Neural cell (in vitro differentiated cells): Measurements from ENCODE around the gene PWP2. TPM values are rescaled to one million over a fixed set of nuclear protein-coding genes. Genes with fewer than 3 reads are reported as not detected.

Experiments
- H2AFZ ChIP-seq: fragments of 200-600, 300-800 bp; sonication (generic), shearing (Covaris generic); 2 replicates; pipeline ENCODE4 v1.6.0; 2014; ENCODE audit warnings: low read depth, mild to moderate bottlenecking, antibody characterized with exemption, low read length, moderate library complexity
- H3F3A ChIP-seq: fragments of 200-600 bp; shearing (Covaris generic); 2 replicates; pipeline ENCODE4 v1.6.1; 2016; ENCODE audit warnings: mild to moderate bottlenecking, moderate library complexity, mixed read lengths, antibody characterized with exemption, low read length; ENCODE audit not compliant: insufficient read depth, poor library complexity, severe bottlenecking
- H3K27ac ChIP-seq: fragments of 200-600, 300-800 bp; sonication (generic), shearing (Covaris generic); 2 replicates; pipeline ENCODE4 v1.5.1; 2014; ENCODE audit warnings: mild to moderate bottlenecking, low read length, moderate library complexity
- H3K27me3 ChIP-seq: fragments of 300-800, 200-600 bp; sonication (generic), shearing (Covaris generic); 2 replicates; pipeline ENCODE4 v1.6.0; 2014; ENCODE audit warnings: mild to moderate bottlenecking, low read depth, low read length, moderate library complexity; ENCODE audit not compliant: insufficient read depth
- H3K36me3 ChIP-seq: fragments of 300-800, 200-600 bp; sonication (generic), shearing (Covaris generic); 2 replicates; pipeline ENCODE4 v1.5.1; 2014; ENCODE audit warnings: mild to moderate bottlenecking, antibody characterized with exemption, low read length, moderate library complexity; ENCODE audit not compliant: insufficient read depth
- H3K4me2 ChIP-seq: fragments of 300-800, 200-600 bp; sonication (generic), shearing (Covaris generic); 2 replicates; pipeline ENCODE4 v1.6.0; 2014; ENCODE audit warnings: mild to moderate bottlenecking, low read length
- H3K4me3 ChIP-seq: fragments of 300-800, 200-600 bp; sonication (generic), shearing (Covaris generic); 2 replicates; pipeline ENCODE4 v1.5.1; 2014; ENCODE audit warnings: mild to moderate bottlenecking, low read length, moderate library complexity
- H3K79me2 ChIP-seq: fragments of 200-600 bp; shearing (Covaris generic); replicated peaks from 2 replicates; pipeline ENCODE4 v1.6.0; 2014; ENCODE audit warnings: mild to moderate bottlenecking, low read length, moderate library complexity; ENCODE audit not compliant: insufficient read depth
- H3K9ac ChIP-seq: fragments of 300-800, 200-600 bp; sonication (generic), shearing (Covaris generic); 2 replicates; pipeline ENCODE4 v1.6.1; 2016; ENCODE audit warnings: mild to moderate bottlenecking, low read length, mixed read lengths
- H3K9me2 ChIP-seq: fragments of 200-600 bp; shearing (Covaris generic); 2 replicates; pipeline ENCODE4 v1.6.1; 2016; ENCODE audit warnings: mild to moderate bottlenecking, low read length, mixed read lengths; ENCODE audit not compliant: insufficient read depth
- H3K9me3 ChIP-seq: fragments of 200-600, 300-800 bp; sonication (generic), shearing (Covaris generic); 2 replicates; pipeline ENCODE4 v1.6.1; 2016; ENCODE audit warnings: mild to moderate bottlenecking, mixed run types, low read length, moderate library complexity, mixed read lengths
- H4K20me1 ChIP-seq: fragments of 200-600 bp; shearing (Covaris generic); 2 replicates; pipeline ENCODE4 v1.6.1; 2016; ENCODE audit warnings: mild to moderate bottlenecking, mixed run types; ENCODE audit not compliant: insufficient read depth
- EP300 ChIP-seq: fragments of 450-650 bp; conservative IDR thresholded peaks from 2 replicates; pipeline ENCODE4 v1.6.1; 2014; ENCODE audit warnings: antibody characterized with exemption, mild to moderate bottlenecking, moderate library complexity; ENCODE audit not compliant: poor library complexity, severe bottlenecking
- EZH2 ChIP-seq: fragments of 200-600, 300-800 bp; shearing (Covaris generic), sonication (generic); IDR thresholded peaks from 2 replicates; pipeline ENCODE4 v1.6.1; 2014; ENCODE audit warnings: antibody characterized with exemption, low read length, borderline replicate concordance, mild to moderate bottlenecking; ENCODE audit not compliant: insufficient read depth, poor library complexity, severe bottlenecking
- MXI1 ChIP-seq: fragments of 450-650 bp; conservative IDR thresholded peaks from 2 replicates; pipeline ENCODE4 v1.6.1; 2014; ENCODE audit warnings: antibody characterized with exemption, mild to moderate bottlenecking; ENCODE audit not compliant: poor library complexity, severe bottlenecking
- POLR2AphosphoS5 ChIP-seq: IDR thresholded peaks from 2 replicates; pipeline ENCODE4 v1.6.1; 2012
- RAD21 ChIP-seq: fragments of 450-650 bp; conservative IDR thresholded peaks from 2 replicates; pipeline ENCODE4 v1.6.1; 2014; ENCODE audit warnings: antibody characterized with exemption, mild to moderate bottlenecking, moderate library complexity
- SMC3 ChIP-seq: fragments of 450-650 bp; conservative IDR thresholded peaks from 2 replicates; pipeline ENCODE4 v1.6.1; 2014; ENCODE audit warnings: antibody characterized with exemption, mild to moderate bottlenecking, moderate library complexity; ENCODE audit not compliant: poor library complexity
- TAF1 ChIP-seq: IDR thresholded peaks from 2 replicates; pipeline ENCODE4 v1.6.1; 2012; ENCODE audit warnings: low read depth
- polyA plus RNA-seq: library from polyadenylated mRNA; depleted of rRNA; stranded (reverse); fragments of >200 nt; gene quantifications from 2 replicates; pipeline ENCODE4 v1.2.3, GENCODE V29; 2014
- TF ChIP-seq, protein P1 (sequence below): fragments of 450-650 bp; IDR thresholded peaks from 2 replicates; pipeline ENCODE4 v1.5.1; 2014; ENCODE audit warnings: antibody characterized with exemption, mild to moderate bottlenecking, moderate library complexity; ENCODE audit not compliant: poor library complexity, severe bottlenecking
- TF ChIP-seq, protein P2 (sequence below): IDR thresholded peaks from 2 replicates; pipeline ENCODE4 v1.6.1; 2012; ENCODE audit warnings: borderline replicate concordance

The PWP2 gene
- polyA plus RNA-seq, 1 donor from 2014 or later, result 1.7 TPM

DNA sequence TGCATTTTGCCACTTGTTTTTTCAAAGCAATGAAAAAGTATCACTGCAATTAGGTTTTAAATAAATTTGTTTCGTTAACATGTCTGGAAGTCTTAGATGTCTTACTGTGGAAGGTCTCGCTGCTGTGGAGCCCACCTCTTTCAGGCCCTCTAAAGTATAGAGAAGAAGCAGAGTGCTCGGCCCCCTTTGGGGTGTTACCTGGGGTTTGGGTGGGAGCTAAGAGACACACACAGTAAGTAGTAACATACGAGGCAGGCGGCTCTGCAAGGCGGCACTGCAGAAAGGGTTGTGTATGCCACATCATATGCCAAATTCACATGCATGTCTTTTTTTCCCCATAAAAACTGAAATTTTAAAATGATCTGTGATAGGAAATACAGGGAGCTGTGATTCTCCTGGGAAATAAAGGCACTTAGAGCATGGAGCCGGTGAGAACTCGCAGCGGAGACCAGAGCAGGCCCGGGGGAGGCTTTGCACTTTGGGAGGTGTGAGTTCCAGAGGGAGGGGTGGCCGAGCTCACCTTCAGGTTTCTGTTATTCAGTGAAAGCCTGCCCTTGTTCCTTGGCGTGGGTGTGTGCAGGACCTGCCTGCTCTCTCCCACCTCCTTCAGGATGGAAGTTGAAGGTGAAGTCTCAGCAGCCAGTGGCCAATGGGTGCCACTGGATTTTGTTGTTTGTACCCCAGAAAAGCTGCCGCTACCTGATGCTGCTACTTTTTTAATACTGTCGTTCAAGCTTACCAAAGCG lies 35.7 kb upstream of the PWP2 start:
- H3K27me3 ChIP-seq, result no peaks in the 10 kb centered on the region
- no peak overlapping the region for H2AFZ ChIP-seq
- H3K79me2 ChIP-seq, result no peaks in the 10 kb centered on the region
- H3K36me3 ChIP-seq, result no peaks in the 10 kb centered on the region
- H3K9me3 ChIP-seq, result no peaks in the 10 kb centered on the region
- H3K4me2 ChIP-seq, result no peak overlapping the region
- TF ChIP-seq TAF1, result no peak
- TF ChIP-seq, protein P1, sequence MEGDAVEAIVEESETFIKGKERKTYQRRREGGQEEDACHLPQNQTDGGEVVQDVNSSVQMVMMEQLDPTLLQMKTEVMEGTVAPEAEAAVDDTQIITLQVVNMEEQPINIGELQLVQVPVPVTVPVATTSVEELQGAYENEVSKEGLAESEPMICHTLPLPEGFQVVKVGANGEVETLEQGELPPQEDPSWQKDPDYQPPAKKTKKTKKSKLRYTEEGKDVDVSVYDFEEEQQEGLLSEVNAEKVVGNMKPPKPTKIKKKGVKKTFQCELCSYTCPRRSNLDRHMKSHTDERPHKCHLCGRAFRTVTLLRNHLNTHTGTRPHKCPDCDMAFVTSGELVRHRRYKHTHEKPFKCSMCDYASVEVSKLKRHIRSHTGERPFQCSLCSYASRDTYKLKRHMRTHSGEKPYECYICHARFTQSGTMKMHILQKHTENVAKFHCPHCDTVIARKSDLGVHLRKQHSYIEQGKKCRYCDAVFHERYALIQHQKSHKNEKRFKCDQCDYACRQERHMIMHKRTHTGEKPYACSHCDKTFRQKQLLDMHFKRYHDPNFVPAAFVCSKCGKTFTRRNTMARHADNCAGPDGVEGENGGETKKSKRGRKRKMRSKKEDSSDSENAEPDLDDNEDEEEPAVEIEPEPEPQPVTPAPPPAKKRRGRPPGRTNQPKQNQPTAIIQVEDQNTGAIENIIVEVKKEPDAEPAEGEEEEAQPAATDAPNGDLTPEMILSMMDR, result no peak
- TF ChIP-seq SMC3, result no peak
- TF ChIP-seq, protein P2, sequence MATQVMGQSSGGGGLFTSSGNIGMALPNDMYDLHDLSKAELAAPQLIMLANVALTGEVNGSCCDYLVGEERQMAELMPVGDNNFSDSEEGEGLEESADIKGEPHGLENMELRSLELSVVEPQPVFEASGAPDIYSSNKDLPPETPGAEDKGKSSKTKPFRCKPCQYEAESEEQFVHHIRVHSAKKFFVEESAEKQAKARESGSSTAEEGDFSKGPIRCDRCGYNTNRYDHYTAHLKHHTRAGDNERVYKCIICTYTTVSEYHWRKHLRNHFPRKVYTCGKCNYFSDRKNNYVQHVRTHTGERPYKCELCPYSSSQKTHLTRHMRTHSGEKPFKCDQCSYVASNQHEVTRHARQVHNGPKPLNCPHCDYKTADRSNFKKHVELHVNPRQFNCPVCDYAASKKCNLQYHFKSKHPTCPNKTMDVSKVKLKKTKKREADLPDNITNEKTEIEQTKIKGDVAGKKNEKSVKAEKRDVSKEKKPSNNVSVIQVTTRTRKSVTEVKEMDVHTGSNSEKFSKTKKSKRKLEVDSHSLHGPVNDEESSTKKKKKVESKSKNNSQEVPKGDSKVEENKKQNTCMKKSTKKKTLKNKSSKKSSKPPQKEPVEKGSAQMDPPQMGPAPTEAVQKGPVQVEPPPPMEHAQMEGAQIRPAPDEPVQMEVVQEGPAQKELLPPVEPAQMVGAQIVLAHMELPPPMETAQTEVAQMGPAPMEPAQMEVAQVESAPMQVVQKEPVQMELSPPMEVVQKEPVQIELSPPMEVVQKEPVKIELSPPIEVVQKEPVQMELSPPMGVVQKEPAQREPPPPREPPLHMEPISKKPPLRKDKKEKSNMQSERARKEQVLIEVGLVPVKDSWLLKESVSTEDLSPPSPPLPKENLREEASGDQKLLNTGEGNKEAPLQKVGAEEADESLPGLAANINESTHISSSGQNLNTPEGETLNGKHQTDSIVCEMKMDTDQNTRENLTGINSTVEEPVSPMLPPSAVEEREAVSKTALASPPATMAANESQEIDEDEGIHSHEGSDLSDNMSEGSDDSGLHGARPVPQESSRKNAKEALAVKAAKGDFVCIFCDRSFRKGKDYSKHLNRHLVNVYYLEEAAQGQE, result no peak
- TF ChIP-seq EP300, result no peak
- H3K9me2 ChIP-seq, result no peaks in the 10 kb centered on the region
- H4K20me1 ChIP-seq, result no peaks in the 10 kb centered on the region
- no peaks in the 10 kb centered on the region for H3F3A ChIP-seq
- H3K9ac ChIP-seq, result no peak overlapping the region
- no peak overlapping the region for H3K27ac ChIP-seq
- H3K4me3 ChIP-seq, result no peak overlapping the region

DNA sequence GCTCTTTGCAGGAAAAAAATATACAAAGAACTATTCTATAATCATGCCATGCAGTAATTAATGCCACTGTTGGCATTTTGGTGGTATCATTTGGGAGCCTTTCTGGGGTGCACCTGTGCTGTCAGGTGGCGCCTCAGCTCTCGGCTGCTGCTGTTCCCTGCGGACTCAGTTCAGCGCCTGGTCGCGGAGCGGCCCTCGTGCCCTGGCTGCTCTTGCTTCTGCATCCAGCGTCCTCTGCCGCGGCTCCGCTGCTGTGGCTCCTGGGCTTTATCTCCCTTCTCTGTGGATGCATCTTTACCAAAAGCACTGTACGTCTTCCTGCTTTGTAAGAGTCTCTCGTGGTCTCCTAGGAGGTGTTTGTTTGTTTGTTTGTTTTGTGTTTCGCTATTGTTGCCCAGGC lies 35.1 kb upstream of the PWP2 start:
- no peak for TF ChIP-seq EP300
- Histone ChIP-seq H3K36me3 (no peaks in the 10 kb centered on the region), H3K9ac (no peak overlapping the region), H3K79me2 (no peaks in the 10 kb centered on the region), H3K27me3 (no peaks in the 10 kb centered on the region), H3F3A (no peaks in the 10 kb centered on the region), H3K9me2 (no peaks in the 10 kb centered on the region), H2AFZ (no peak overlapping the region), H3K9me3 (no peaks in the 10 kb centered on the region), H4K20me1 (no peaks in the 10 kb centered on the region), H3K4me3 (no peak overlapping the region), H3K27ac (no peak overlapping the region), H3K4me2 (no peak overlapping the region)

DNA sequence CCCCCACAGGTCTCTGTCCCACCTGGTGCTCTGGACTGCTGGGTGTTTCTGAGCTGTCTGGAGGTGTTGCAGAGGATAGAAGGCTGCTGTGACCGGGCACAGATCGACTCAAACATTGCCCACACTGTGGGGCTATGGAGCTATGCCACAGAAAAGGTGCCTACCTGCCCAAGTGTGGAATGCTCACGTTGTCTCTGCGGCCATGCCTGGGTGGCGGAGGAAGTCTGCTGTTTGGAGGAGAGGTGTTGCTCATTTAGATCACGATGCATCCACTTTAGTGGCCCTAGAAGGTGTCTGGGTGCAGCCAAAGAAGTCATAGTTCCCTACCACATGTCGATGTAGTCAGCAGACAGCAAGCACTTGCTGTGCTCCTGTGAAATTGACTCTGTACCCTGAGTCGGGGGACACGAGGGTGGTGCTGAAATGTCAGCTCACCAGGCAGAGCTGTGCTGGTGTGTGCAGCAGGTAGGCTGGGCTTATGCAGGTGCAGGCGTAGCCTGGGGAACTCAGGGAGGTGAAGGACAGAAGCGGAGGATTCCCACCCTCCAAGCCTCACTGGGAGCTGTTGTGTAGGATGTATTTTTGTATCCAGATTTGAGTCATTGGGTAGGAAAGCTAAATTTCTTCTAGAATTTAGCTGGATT lies 32.8 kb upstream of the PWP2 start:
- Histone ChIP-seq H3K27me3 (no peaks in the 10 kb centered on the region), H3K79me2 (no peaks in the 10 kb centered on the region), H3K9me2 (no peaks in the 10 kb centered on the region), H3K36me3 (no peaks in the 10 kb centered on the region), H3K4me3 (no peak overlapping the region), H3K27ac (no peak overlapping the region), H3K9ac (no peak overlapping the region), H3K9me3 (no peaks in the 10 kb centered on the region), H3K4me2 (no peak overlapping the region), H2AFZ (no peak overlapping the region), H4K20me1 (no peaks in the 10 kb centered on the region), H3F3A (no peaks in the 10 kb centered on the region)
- no peak for TF ChIP-seq EZH2
- TF ChIP-seq, protein P1, result no peak
- no peak for TF ChIP-seq RAD21
- TF ChIP-seq EP300, result no peak
- no peak for TF ChIP-seq POLR2AphosphoS5
- no peak for TF ChIP-seq MXI1
- no peak for TF ChIP-seq SMC3
- TF ChIP-seq, protein P2, result no peak
